Measurements from ENCODE around the gene HSD17B11.
"Not testable (repeated sequence)": the region's sequence is repeated elsewhere in the genome, so short reads cannot be mapped to it uniquely, and the experiment has no call there.

The HSD17B11 gene

GRCh38 chr4:87321888-87322287 is 69.1 kb downstream of the HSD17B11 start:
- H3K4me3 ChIP-seq (ENCODE audit: control insufficient read depth, low read depth, low read length), result no peak overlapping the region
- no peak for DNase-seq (ENCODE audit: low read depth)
- no peak for TF ChIP-seq CTCF (conservative IDR thresholded peaks at IDR 0.05; ENCODE audit: control insufficient read depth, insufficient read depth, low read depth, low read length)

GRCh38 chr4:87317527-87317926 is 73.5 kb downstream of the HSD17B11 start:
- no peak for TF ChIP-seq CTCF (conservative IDR thresholded peaks at IDR 0.05; ENCODE audit: control insufficient read depth, insufficient read depth, low read depth, low read length)
- no peak overlapping the region for H3K4me3 ChIP-seq (ENCODE audit: control insufficient read depth, low read depth, low read length)
- DNase-seq (ENCODE audit: low read depth), result peak; percentile 21

GRCh38 chr4:87316961-87317360 is 74.0 kb downstream of the HSD17B11 start:
- DNase-seq (ENCODE audit: low read depth), result peak; percentile 18
- no peak overlapping the region for H3K4me3 ChIP-seq (ENCODE audit: control insufficient read depth, low read depth, low read length)
- TF ChIP-seq CTCF (conservative IDR thresholded peaks at IDR 0.05; ENCODE audit: control insufficient read depth, insufficient read depth, low read depth, low read length), result no peak

GRCh38 chr4:87315000-87315399 is 76.0 kb downstream of the HSD17B11 start:
- DNase-seq (ENCODE audit: low read depth); H3K4me3 ChIP-seq (ENCODE audit: control insufficient read depth, low read depth, low read length): not testable (repeated sequence)

- no peak overlapping the region for H3K4me3 ChIP-seq (ENCODE audit: control insufficient read depth, low read depth, low read length)
- no peak for TF ChIP-seq CTCF (conservative IDR thresholded peaks at IDR 0.05; ENCODE audit: control insufficient read depth, insufficient read depth, low read depth, low read length)
- no peak for DNase-seq (ENCODE audit: low read depth)
Observed at GRCh38 chr4:87313756-87314155, 77.2 kb downstream of the HSD17B11 start.

- DNase-seq (ENCODE audit: low read depth), result no peak
- no peak for TF ChIP-seq CTCF (conservative IDR thresholded peaks at IDR 0.05; ENCODE audit: control insufficient read depth, insufficient read depth, low read depth, low read length)
- no peak overlapping the region for H3K4me3 ChIP-seq (ENCODE audit: control insufficient read depth, low read depth, low read length)
Observed at GRCh38 chr4:87311684-87312083, 79.3 kb downstream of the HSD17B11 start.

- H3K4me3 ChIP-seq (ENCODE audit: control insufficient read depth, low read depth, low read length), result no peak overlapping the region
- TF ChIP-seq CTCF (conservative IDR thresholded peaks at IDR 0.05; ENCODE audit: control insufficient read depth, insufficient read depth, low read depth, low read length), result no peak
- no peak for DNase-seq (ENCODE audit: low read depth)
Observed at GRCh38 chr4:87310691-87311335, 80.2 kb downstream of the HSD17B11 start.

All from fibroblast of mammary gland (primary cell).